ENCODE data around the gene TMEM238L. TPM values are rescaled to one million over a fixed set of nuclear protein-coding genes. Genes with fewer than 3 reads are reported as not detected.

The TMEM238L gene
- total and polyA plus RNA-seq, 2 of the 8 experiments (the other 6 are each of a cell fraction or from before 2014, with no cell fraction given) = not detected

DNA sequence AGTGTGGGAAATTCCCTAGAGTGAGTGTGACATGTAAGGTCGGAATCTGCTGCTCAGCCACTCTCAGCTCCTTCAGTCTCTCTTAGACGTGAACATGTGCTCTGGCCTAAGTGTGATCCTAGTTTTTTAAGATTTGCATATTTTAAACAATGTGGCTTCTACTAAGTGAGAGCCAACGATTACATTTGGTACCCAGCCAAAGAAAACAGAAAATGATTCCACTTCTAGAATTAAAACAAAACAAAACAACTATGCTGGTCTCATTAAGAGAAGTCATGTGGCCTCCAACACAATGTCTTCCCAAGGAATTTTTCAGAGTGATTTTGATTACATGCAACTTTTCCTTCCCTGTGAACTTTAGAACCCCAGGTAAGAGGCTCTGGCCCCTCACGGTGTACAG is 10.1 kb downstream of the TMEM238L start (continued):
- TF ChIP-seq, protein P1, sequence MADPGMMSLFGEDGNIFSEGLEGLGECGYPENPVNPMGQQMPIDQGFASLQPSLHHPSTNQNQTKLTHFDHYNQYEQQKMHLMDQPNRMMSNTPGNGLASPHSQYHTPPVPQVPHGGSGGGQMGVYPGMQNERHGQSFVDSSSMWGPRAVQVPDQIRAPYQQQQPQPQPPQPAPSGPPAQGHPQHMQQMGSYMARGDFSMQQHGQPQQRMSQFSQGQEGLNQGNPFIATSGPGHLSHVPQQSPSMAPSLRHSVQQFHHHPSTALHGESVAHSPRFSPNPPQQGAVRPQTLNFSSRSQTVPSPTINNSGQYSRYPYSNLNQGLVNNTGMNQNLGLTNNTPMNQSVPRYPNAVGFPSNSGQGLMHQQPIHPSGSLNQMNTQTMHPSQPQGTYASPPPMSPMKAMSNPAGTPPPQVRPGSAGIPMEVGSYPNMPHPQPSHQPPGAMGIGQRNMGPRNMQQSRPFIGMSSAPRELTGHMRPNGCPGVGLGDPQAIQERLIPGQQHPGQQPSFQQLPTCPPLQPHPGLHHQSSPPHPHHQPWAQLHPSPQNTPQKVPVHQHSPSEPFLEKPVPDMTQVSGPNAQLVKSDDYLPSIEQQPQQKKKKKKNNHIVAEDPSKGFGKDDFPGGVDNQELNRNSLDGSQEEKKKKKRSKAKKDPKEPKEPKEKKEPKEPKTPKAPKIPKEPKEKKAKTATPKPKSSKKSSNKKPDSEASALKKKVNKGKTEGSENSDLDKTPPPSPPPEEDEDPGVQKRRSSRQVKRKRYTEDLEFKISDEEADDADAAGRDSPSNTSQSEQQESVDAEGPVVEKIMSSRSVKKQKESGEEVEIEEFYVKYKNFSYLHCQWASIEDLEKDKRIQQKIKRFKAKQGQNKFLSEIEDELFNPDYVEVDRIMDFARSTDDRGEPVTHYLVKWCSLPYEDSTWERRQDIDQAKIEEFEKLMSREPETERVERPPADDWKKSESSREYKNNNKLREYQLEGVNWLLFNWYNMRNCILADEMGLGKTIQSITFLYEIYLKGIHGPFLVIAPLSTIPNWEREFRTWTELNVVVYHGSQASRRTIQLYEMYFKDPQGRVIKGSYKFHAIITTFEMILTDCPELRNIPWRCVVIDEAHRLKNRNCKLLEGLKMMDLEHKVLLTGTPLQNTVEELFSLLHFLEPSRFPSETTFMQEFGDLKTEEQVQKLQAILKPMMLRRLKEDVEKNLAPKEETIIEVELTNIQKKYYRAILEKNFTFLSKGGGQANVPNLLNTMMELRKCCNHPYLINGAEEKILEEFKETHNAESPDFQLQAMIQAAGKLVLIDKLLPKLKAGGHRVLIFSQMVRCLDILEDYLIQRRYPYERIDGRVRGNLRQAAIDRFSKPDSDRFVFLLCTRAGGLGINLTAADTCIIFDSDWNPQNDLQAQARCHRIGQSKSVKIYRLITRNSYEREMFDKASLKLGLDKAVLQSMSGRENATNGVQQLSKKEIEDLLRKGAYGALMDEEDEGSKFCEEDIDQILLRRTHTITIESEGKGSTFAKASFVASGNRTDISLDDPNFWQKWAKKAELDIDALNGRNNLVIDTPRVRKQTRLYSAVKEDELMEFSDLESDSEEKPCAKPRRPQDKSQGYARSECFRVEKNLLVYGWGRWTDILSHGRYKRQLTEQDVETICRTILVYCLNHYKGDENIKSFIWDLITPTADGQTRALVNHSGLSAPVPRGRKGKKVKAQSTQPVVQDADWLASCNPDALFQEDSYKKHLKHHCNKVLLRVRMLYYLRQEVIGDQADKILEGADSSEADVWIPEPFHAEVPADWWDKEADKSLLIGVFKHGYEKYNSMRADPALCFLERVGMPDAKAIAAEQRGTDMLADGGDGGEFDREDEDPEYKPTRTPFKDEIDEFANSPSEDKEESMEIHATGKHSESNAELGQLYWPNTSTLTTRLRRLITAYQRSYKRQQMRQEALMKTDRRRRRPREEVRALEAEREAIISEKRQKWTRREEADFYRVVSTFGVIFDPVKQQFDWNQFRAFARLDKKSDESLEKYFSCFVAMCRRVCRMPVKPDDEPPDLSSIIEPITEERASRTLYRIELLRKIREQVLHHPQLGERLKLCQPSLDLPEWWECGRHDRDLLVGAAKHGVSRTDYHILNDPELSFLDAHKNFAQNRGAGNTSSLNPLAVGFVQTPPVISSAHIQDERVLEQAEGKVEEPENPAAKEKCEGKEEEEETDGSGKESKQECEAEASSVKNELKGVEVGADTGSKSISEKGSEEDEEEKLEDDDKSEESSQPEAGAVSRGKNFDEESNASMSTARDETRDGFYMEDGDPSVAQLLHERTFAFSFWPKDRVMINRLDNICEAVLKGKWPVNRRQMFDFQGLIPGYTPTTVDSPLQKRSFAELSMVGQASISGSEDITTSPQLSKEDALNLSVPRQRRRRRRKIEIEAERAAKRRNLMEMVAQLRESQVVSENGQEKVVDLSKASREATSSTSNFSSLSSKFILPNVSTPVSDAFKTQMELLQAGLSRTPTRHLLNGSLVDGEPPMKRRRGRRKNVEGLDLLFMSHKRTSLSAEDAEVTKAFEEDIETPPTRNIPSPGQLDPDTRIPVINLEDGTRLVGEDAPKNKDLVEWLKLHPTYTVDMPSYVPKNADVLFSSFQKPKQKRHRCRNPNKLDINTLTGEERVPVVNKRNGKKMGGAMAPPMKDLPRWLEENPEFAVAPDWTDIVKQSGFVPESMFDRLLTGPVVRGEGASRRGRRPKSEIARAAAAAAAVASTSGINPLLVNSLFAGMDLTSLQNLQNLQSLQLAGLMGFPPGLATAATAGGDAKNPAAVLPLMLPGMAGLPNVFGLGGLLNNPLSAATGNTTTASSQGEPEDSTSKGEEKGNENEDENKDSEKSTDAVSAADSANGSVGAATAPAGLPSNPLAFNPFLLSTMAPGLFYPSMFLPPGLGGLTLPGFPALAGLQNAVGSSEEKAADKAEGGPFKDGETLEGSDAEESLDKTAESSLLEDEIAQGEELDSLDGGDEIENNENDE (IDR thresholded peaks at IDR 0.05; ENCODE audit: insufficient replicate concordance, low read length) = no peak
- no peak for TF ChIP-seq NANOG (IDR thresholded peaks at IDR 0.05; ENCODE audit: insufficient read depth, low read depth, low read length, poor library complexity, severe bottlenecking)
- TF ChIP-seq TEAD4 (IDR thresholded peaks at IDR 0.05; ENCODE audit: low read depth, low read length) = no peak
- TF ChIP-seq POU5F1 (IDR thresholded peaks at IDR 0.05; ENCODE audit: low read depth, low read length) = no peak
- TF ChIP-seq SP1 (IDR thresholded peaks at IDR 0.05; ENCODE audit: low read depth, low read length) = no peak
- TF ChIP-seq CBX5 (IDR thresholded peaks at IDR 0.05; ENCODE audit: low read depth, low read length) = no peak
